T-helper 2 cell (primary cell): ENCODE data around the gene ZNF106.

Source experiments
- DNase-seq, 5 experiments: peaks; one replicate each; pipeline versions ENCODE4 v3.0.0 to v3.0.0-alpha.2; 2012 to 2022

Gene ZNF106

DNA sequence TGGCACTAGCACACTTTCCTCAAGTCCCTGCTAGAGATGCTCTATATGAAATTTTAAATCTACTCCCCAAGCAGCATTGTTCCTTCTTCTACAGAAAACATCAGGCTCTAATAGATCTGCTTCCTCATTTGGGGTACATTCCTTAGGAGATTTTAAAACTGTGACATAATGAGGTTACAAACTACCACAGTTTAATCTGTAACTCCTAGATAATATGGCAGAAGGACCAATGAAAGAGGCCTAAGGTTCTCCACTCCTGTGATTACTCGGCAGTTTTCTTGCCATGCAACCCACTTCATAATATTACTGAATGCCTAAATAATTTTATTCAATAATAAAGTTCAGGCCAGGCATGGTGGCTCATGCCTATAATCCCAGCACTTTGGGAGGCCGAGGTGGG, 16.1 kb downstream of the ZNF106 start:
- DNase-seq, result no peak

DNA sequence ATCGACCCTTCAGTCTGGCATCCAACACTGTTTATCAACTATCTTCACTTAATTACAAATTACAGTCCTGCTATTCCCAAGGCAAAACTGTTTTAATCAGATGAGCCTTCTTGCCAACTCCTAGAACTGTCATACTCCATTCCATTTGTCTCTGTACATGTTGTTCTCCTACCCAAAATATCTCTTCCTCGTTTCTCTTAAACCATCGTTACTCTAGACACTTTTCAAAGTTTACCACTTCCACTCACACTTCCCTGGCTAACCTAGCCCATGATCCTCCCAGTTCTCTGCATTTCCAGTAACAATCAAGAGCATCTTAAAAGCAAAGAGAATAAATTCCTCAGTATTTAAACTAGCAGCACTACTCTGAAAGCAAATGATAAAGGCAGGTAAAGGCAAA, 19.9 kb downstream of the ZNF106 start:
- DNase-seq, result no peak

DNA sequence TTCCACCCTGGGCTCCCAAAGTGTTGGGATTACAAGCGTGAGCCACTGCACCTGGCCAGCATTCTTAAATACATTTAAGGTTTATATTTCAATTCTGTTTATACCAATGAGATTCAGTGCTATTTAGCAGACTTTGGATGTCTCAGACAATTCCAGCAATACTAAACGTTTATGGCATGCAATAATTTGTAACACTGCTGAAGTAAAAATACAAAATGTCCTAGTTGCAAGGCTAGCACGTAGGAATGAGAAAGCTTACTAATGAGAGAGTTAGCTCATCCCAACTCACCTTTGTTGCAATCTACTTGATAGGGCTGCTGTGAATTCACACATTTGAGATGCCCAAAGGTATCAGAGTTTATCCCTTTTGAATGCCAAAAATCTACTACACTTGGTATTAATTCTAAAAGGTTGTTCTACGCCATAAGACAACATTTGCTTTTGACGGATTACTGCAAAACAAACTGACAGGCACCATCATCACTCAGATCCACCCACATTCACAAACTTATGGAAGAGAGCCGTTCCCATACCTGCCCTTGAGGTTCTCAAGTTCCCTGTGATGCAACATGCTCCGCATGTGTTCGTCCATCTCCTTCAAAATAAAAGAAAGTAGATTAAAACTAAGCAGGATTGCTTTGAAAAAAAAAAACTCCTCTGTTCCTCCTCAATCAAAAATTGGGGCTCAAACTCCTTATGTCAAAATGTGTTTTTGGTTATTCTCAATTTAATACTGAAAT, 25.3 kb downstream of the ZNF106 start:
- no peak for DNase-seq

DNA sequence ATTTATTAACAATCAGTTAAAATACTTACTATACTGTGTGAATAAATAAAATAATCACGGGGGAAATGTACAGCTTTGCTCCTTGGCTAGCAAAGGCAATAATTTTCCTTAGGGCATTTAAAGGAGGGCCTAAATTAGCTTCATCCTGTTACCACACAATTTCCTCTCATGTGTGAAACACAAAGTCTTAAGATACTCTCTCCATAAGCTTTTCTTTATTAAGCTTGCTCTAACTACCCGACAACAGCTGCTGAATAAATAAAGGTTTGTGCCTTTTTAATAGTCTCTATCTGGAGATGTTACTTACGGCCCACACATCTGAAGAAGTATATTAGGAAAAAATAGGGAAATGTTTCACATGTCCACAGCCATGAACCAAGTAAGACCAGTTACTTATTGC, 29.7 kb downstream of the ZNF106 start:
- DNase-seq, result no peak

DNA sequence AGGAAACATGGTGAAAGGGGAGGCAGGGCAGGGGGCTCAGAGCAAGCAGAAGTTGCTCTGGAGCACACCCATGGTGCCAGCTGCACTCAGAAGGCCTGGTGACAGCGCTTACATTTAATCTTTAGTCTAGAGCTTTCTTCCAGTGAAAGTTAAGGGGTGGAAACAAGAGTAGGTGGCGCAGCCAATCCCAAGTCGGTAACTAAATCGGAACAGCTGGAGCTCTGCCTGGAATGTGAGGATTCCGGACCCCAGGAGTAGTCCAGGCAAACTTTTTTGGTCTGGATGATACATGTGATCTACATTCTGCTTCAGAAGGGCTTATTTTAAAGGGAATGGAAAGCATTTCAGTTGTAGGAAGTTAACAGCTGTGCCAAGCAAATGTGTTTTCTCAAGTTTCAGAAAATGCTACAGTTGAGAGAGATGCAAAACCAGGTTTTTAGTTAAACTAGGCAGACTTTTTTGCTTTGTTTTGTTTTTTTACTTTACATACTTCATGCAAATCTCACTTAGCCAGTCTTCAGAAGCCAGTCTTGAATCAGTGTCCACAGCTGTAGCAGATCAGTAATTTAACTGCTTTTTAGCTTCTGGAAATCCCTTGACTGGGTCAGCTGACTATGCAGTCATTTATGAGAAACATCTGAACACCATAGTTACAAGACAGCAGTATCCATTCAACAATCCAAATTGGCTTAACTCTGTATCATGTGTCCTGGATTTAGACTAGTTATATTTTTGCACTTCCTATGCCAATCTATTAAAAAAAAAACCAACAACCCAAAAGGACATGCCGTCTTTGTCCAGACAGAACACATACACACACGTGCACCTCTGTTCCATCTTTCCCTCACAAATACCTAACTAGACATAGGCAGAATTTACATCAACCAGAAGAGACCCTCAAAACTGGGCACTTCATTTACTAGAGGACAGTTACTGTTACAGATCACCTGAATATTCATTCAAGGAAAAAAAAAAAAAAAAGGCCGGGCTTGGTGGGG, 33.2 kb downstream of the ZNF106 start:
- DNase-seq, result no peak

DNA sequence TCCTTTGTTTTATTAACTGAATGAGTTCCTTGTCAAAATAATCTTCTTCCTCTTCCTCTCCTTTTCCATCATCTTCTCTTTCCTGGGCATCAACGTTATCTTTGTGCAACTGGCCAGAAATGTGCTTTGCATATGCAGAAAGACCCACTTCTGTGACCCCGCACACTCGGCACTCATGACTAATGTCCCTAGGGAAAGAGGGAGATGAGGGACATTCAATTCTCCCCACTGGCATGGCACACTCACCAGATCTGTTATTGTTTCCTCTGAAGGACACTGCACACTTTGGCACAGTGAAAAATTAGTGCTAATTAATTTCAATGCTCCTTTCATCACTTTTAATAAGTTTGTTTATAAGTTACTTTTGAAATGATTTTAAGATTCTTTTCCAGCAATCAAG, 34.0 kb downstream of the ZNF106 start:
- DNase-seq, result no peak

DNA sequence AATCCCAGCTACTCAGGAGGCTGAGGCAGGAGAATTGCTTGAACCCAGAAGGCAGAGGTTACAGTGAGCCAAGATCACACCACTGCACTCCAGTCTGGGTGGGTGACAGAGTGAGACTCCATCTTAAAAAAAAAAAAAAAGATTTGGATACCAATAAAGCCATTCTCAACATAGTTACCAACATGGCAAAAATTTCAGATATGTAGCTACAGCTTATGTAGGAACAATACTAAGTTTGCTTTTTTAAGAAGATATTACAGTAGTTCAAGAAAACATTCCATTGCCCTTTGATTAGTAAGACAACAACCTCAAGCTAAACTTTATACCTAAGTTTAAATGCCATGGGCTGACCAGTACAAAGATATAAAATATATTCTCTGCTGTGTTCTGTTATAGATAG, 34.4 kb downstream of the ZNF106 start:
- DNase-seq, result no peak

DNA sequence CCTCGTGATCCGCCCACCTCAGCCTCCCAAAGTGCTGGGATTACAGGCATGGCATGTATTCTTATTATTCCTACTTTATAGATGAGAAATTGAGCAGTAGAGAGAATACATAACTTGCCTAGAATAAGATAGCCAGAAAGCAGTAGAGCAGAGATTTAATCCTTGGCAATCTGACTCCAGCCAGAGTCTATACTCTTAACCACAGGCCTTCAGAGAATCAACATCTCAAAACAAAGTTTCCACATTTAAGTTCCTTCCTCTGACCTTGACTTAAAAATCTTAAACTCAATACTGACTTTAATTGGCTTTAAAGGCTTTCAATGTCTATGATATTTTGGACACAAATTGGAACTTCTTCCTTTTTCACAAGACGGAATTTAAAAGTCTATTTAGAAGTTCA, 37.1 kb downstream of the ZNF106 start:
- no peak for DNase-seq

DNA sequence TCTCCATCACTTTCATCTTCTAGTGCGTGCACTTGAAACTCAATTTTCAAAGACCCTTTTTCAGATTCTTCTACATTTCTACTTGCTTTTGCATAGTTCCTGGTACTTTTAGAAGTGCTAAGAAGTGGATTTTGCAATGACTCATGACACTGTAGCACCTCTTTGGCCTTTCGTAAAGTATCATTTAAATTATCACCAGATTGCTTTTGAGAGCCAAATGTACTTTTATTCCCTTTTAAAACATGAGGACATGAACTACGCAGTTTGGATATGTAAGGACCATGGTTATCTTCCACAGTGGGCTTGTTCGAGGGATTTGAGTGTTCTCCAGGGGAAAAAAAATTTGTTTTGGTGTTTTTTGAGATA, 40.5 kb downstream of the ZNF106 start:
- DNase-seq, result no peak

DNA sequence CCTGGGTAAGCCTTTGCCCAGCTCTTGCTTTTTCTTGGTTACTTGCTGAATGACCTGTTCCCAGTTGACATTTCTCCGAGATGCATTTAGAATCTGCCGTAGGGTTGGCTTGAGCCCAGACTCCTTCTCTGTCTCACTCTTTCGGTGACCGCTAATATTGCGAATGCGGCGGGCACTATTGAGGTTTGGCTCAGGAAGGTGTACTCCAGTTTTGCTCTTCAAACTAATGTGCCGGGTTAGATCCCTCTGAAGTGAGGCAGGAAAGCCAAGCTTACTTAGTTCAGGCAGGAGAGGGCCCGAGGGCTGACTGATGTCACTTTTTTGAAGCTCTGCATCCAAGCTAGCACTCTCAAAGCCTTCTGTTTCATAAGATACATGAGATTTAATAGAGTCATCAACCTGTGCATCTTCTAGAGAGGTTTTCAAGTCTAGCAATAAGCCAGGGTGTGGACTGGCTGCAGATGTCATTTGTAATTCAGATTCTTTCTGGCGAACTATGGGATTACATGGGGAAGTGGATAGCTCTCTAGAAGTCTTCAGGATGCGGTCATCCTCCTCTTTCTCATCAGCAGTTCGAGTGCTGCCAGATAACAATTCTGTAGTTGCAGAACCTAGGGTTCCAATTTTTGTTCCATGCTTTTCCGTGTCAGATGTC, 41.0 kb downstream of the ZNF106 start:
- DNase-seq, result no peak

DNA sequence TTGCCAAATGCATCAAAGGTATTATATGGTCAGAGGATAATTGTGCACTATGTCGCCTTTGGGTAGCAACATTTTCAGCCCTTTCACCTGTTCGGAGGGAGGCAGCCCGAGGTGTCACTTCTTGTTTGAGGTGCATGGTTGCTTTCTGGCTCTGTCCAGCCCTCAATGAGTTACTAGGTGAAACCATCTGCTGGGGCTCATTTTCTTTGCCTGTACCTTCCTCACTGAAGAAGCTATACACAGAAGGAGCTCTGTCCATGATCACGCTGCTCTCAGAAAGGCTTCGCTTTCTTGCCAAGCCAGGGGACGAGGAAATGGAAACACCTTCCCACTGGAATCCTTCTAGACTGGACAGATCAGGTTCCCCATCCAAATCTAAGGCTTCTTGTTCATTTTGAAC, 42.7 kb downstream of the ZNF106 start:
- DNase-seq, result no peak

DNA sequence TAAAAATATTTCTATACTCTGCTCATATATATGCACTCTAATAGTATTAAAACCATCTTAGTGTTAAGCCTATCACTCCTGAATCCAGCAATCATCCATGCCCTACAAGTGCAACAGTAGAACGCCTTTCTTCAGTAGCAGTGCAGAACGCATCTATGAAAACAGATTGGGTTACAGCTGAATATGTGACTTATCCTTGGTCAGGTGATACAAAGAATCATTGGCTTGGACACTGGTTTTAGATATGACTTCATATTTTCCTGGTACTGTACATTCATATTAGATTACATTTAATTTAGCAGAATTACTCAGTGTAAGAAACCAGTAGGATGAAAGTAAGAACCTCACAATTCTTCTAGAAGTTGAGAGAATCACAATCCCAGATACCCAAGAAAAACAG, 43.3 kb downstream of the ZNF106 start:
- no peak for DNase-seq

DNA sequence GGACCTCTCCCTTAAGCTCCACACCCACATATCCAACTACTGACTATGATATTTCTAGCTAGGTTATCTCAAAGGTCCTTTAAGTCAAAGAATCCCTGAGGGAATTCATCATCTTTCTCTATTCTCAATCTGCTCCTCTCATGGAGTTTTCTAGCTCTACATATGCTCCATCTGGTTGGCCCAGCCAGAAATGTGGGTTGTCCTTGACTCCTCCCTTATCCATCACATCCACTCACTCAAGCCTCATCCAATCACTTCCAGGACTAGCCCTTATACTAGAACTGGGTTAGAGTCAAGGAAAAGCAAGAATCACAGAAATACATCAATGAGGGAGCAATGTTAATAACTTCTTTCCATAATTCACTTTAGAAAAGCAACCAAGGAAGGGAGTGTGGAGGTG, 45.4 kb downstream of the ZNF106 start:
- no peak for DNase-seq

DNA sequence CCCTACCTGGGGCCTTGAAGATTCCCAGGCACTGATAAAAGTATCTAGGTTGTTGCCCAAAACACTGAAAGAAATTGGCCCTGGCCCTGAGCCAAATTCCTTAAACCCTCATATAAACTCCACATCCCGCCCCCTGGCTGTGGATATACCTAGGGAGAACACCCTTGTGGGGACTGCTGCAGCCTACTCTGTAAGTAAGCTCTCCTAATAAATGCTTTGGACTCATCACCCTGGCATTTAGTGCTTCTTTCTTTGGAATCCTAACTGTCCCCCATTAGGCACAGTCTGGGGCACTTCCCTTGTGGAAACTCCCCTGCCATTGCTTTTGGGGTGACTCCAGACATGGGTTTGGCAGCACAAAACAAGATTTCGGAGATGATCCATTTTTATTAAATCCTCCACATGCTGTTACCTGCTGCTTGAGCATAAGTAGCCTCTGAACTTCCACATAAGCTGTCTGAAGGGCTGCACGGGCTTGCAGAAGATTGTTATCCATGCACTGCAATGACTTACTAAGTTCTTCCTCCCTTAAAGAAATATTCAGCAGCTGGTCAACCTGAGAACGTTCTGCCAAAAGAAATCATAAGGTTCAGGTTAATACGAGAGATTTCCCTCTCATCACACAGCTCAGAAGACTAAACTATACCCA, 46.4 kb downstream of the ZNF106 start:
- DNase-seq, result no peak

DNA sequence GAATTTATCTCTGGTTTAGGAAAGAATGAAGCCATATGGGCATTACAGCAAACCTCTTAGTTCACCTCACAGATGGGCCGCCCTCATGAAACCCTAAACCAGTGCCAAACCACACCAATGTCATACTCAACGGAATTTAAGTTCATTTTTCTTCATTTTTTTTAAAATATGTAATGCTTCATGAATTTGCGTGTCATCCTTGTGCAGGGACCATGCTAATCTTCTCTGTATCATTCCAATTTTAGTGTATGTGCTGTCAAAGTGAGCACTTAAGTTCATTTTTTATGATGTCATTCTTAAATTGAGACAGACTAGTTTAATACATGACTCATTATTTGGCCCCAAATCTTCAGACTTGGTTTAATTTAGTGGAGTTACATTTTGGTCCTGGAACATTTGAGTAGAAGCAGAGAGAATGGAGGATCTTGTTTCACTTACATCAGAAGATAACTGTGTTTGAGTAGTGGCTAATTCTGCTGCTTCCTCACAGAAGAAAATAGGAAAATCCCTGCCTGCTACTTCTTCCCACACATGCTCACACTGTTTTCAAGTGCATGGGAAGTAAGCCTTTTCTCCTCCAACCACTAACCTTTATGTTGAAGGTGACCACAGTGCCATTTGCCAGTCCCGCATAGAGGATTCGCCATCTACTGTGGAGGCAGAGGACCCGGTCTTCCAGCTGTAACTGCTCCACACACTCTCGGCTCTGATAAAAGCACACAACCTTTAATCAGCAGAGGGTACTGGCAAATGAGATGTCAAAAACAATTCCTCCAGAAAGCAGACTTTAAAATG, 63.3 kb downstream of the ZNF106 start:
- no peak for DNase-seq

DNA sequence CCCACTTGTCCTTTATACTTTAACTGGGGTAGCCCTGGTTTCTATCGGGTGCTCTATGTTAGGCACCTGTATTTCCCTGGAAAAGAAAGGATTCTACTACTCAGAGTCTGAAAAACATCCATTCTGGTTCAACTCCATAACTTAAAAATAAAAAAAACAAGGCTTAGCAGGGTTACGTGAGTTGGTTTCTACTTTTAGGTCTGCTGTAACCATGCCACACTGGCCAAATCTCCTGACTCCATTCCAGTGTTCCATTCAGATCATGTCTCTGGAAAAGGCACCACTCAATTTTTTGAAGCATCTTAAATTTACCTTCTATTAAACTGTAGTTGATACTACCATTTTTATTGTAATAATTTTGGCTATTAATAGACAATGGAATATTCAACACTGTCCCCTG, 69.6 kb downstream of the ZNF106 start:
- DNase-seq, result no peak

DNA sequence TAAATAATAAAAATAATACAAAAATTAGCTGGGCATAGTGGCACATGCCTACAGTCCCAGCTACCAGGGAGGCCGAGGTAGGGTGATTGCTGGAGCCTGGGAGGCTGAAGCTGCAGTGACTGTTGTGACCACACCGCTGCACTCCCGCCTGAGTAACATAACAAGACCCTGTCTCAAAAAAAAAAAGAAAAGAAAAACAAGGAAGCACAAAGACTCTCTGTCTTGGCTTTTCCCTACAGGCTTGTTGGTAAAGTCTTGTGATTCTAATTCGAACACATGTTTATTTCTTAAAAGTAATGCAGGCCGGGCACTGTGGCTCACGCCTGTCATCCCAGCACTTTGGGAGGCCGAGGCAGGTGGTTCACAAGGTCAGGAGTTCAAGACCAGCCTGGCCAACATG, 71.6 kb downstream of the ZNF106 start:
- DNase-seq, result no peak

DNA sequence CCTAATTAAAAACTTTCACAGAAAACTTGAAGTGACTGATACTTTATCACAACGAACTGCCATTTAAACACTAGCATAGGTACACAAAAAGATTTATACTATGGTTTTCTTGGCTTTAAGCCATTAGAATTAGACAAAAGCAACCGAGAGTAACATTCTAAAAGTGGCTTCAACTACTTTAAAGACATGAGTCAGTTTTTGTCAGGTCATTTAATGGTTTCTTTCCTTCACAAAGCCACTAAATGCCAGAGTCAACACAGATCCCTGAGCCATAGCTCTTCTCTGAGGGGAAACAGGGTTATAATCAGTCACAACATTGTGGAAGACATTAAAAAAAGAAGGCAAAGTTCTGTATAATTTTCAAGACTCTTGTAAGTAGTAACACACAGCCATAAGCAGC, 77.0 kb downstream of the ZNF106 start:
- no peak for DNase-seq

DNA sequence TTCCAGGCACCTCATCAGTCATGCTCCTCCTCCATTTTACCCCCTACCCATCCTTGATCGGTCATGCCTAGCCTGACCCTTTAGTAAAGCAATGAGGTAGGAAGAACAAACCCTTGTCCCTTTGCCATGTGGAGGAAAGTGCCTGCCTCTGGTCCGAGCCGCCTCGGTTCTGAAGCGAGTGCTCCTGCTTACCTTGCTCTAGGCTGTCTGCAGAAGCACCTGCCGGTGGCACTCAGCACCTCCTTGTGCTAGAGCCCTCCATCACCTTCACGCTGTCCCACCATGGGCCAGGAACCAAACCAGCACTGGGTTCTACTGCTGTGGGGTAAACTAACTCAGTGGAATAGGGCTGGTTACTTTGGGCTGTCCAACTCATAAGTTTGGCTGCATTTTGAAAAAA, 79.1 kb downstream of the ZNF106 start:
- DNase-seq, result no peak

DNA sequence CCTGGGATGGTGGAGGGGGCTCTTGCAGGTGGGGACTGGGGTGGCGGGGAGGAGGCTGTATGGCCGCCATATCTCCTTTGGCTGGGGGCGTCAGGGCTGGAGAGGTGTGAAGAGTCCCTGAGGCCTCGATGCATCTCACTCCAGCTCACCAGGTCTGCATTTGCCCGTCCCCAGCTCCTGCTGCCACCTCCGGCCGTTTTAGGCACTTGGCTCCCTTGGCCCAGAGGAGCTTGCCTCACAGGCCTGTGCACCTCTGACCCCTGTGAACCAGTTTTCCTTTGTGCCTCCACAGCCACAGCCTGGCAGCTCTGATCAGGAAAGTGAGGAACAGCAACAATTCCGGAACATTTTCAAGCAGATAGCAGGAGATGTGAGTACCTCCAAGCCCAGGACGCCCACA, 81.9 kb downstream of the ZNF106 start:
- DNase-seq, result no peak

DNA sequence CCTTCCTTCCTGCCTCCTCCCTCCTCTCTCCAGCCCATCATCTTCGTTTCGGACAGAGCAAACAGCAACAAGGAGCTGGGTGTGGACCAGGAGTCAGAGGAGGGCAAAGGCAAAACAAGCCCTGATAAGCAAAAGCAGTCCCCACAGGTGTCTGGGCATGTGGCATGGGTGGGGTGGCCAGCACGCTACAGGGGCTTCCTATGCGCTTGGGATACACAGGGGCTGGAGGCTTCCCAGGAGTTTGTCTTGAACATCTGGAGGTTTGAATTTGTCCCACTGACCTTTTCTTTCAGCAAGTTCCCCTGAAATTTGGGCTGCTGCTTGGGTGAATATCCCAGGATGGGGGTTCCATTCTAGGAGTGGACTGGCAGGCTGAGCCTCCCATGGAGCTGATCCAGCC, 82.8 kb downstream of the ZNF106 start:
- DNase-seq, result no peak

DNA sequence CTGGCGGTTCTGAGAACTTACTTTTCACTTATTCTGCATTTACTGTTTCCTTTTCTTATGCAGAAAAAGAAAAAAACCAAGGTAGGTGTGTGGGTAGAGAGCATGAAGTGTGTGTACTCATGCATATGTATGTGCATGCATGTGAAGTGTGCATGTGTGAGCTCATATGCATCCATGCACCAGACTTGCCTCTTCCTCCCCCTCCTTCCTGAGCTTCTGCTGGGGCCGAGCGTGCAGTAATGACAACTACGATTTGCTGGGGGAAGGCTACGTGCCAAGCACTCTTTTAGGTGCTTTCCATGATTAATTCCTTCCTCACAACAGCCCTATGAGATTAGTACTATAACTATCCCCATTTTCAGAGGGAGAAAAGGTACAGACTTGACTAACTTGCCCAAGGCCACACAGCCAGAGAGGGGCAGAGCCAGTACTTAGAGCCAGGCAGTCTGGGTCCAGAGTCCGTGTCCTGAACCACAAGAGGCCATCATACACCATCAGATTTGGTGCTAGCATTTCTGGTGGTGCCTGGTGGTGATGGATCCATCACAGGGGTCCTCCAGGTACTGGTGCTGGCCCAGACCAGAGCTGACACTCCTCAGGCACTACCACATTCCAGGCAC, 85.0 kb downstream of the ZNF106 start:
- DNase-seq, result no peak
